COR-L47 (cell line): ENCODE results near the gene ZNF580.

Experiments
- DNase-seq: peaks from one replicate; lab custom pipeline; 2025; lab: John Stamatoyannopoulos, UW

Gene ZNF580

GRCh38 chr19:55606471-55606787 is 34.4 kb upstream of the ZNF580 start:
- DNase-seq = no peak

- no peak for DNase-seq
These were observed 34.0 kb upstream of the ZNF580 start for GRCh38 chr19:55606817-55607216.

- DNase-seq = no peak
These were observed 31.5 kb upstream of the ZNF580 start for GRCh38 chr19:55609326-55609725.

GRCh38 chr19:55611300-55611982 is 29.4 kb upstream of the ZNF580 start:
- no peak for DNase-seq

- no peak for DNase-seq
These were observed 28.7 kb upstream of the ZNF580 start for GRCh38 chr19:55611983-55612645.

GRCh38 chr19:55613396-55613795 is 27.4 kb upstream of the ZNF580 start:
- no peak for DNase-seq

- DNase-seq = no peak
These were observed 26.7 kb upstream of the ZNF580 start for GRCh38 chr19:55613930-55614710.

- no peak for DNase-seq
These were observed 25.9 kb upstream of the ZNF580 start for GRCh38 chr19:55614711-55615542.

GRCh38 chr19:55615543-55616394 is 25.0 kb upstream of the ZNF580 start:
- no peak for DNase-seq

GRCh38 chr19:55616395-55616875 is 24.4 kb upstream of the ZNF580 start:
- no peak for DNase-seq

GRCh38 chr19:55617426-55617825 is 23.4 kb upstream of the ZNF580 start:
- no peak for DNase-seq

GRCh38 chr19:55618426-55618825 is 22.4 kb upstream of the ZNF580 start:
- DNase-seq = no peak

GRCh38 chr19:55619286-55619685 is 21.5 kb upstream of the ZNF580 start:
- DNase-seq = no peak

GRCh38 chr19:55620410-55621204 is 20.2 kb upstream of the ZNF580 start:
- no peak for DNase-seq

- DNase-seq = no peak
These were observed 19.6 kb upstream of the ZNF580 start for GRCh38 chr19:55621205-55621672.

- DNase-seq = no peak
These were observed 19.1 kb upstream of the ZNF580 start for GRCh38 chr19:55621673-55622231.

GRCh38 chr19:55622242-55622969 is 18.4 kb upstream of the ZNF580 start:
- no peak for DNase-seq

GRCh38 chr19:55623130-55623529 is 17.7 kb upstream of the ZNF580 start:
- no peak for DNase-seq

GRCh38 chr19:55623561-55623960 is 17.2 kb upstream of the ZNF580 start:
- no peak for DNase-seq
